ENCODE data around the gene SPON2.

SPON2 gene

DNA sequence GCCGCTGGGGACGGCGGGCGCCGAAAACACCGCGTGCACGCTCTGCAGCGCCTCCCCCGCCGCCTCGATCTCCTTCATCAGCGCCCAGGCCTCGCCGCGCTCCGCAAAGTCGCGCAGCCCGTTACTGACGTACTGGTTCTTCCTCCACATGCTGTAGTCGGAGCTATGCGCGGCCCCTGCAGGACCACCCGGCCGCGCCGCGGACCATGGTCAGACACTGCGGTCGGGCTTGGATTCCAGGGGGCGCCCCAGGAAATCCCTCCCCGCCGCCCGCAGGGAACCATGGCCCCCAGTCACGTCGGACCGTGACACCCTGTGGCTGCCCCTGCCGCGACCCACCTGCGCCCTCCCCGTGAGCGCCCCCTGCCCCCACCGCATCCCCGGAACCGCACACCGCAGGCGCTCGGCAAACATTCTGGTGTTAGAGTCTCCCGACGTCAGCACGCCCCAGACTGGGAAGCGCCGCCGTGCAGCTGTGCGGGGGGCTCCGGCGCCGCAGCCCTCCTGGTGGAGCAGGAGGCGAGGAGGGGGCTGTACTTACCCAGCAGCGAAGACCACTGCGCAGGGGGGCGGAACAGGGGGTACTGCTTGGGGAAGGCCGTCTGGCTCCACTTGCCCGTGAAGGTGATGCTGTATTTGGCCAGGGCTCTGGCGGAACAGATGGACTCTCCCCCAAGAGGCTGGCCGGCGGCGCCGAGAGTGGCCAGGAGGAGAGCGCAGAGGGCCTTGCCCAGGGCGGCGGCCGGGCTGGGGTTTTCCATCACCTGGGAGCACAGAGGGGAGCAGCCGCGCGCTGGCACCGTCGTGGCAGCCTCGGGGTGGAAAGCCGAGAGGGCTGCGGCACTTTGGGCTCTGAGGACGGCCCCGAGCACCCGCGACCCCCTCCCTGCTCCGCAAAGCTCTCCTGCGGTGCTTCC is 814 bp downstream of the SPON2 start:
- no peak for DNase-seq

DNA sequence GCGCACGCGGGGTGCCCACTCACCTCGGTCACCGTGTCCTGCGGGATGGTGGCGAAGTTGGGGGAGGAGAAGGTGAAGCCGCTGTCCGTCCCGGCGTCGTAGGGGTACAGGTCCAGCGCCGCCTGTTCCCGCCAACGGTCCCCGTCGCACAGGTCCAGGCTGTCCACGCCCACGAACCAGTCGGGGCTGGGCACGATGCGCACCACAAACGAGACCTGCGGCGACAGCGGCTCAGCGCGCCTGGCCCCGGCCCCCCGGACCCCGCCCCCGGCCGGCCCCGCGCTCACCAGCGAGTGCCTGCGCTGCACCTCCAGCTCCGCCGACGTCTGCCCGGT is 1.4 kb downstream of the SPON2 start:
- DNase-seq = no peak

DNA sequence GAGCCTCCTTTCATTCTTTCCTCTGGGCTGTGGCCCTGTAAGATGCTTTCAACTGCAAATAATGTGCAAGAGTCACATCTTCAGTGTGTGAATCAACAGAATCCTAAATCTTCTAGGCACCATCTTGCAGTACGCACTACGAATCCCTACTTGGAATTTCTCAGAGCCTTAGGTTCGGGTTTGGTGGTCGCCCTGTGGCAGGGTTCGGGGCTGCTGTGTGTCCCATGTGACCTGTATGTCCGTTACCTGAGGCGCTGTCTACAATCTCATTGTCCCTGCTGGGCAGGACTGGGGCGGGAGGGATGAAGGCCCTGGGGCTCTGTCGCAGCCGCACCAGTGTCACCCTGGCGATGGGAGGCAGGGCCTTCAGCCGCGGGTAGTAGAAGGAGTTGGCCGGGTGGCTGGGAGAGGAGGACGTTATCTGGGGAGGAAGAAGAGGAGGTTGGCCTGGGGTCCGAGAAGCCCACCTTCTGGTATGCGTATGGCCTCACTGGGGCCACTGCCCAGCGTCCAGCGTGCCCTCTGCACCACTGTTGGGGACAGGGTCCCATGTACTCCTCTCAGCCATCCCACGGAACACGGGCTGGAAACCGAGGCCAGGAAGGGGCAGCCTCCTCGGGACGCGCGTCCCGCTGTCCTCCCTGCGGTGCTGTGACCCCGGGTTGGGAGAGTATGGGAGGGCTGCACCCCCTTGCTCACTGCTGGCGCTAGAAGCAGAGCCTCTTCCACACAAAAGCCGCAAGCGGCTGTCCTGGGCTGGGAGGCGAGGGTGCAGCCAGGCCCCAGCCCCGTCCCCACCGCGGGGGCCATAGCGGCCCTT is 2.0 kb downstream of the SPON2 start:
- DNase-seq = no peak

DNA sequence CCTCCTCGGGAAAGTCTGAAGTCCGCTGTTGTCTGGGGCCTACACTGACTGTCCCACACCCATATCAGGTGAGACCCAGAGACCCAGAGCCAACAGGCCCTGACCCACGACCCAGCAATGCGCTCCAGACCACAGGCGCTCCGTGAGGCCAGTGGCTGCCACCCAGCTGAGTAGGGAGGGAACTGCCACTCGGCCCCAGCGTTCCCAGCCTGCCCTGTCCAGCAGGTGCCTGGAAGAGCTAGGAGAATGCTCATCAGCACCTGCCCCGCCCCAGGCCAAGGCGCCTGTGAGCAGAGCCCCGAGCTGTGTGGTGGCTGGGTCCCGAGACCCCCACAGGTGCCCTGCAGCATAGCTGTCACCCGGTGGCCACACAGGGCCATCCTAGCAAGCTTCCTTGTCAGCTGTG is 2.7 kb downstream of the SPON2 start:
- no peak for DNase-seq

DNA sequence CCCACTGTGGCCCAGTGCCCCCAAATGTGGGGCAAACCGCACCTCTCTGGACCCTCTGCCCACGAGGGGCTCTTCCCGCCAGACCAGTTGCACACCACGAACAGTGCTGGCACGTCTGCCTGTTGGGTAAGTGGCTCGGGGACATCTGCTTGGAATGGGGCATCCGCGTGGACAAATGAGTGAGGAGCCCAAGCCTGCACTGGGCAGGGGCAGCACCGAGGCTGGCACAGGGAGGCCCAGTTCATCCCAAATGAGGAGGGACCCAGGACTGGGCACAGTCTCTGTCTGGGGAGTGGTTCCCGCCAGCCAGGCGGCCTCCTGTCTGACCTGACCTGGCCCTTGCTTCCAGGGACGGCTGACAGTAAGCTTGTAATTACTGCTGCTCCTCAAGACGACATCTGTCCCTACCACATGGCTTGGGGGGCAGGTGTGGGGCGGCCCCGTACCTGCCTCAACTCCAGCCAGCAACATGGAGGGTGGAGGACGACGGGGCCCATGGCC is 3.2 kb downstream of the SPON2 start:
- no peak for DNase-seq

DNA sequence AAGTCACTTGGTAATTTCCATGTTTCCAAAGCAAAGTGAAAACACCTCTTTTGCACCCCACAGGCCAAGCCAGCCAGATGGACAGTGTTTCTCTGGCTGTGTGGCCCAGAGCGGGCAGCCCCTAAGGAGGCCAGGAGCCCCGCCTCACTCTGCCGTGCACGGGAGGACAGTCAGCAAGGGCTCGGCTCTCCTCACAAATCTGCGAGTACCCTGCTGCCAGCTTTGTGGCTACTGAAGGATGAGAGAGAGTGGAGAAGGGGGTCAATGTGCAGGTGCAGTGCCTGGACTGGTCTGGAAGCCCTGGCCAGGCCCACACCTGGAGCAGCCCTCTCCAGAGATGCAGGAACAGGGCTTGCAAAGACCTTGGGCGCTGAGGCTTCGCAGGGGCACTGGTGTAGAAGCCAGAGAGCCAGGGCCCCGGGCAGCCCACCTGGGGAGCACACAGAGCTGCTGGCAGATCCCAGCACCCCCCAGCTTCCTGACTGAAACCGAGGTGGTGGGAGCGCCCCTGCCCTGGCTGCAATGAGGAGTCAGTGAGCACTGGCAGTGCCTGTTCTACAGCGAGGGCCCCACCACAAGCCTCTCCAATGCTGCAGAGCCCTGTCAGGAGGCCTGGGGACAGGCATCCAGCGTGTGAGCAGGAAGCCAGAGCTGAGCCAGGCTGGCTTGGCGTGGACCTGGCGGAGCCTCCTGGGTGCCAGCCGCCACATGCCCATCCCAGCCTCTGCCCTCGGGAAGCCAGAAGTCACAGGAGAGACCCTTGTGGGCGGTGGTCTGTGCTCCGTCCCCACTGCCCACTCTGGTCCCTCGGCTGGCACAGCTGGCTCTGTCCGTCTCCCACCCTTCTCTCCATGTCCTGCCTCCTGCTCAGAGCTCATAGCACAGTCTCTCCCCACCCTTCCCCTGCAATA is 3.9 kb downstream of the SPON2 start:
- no peak for DNase-seq

DNA sequence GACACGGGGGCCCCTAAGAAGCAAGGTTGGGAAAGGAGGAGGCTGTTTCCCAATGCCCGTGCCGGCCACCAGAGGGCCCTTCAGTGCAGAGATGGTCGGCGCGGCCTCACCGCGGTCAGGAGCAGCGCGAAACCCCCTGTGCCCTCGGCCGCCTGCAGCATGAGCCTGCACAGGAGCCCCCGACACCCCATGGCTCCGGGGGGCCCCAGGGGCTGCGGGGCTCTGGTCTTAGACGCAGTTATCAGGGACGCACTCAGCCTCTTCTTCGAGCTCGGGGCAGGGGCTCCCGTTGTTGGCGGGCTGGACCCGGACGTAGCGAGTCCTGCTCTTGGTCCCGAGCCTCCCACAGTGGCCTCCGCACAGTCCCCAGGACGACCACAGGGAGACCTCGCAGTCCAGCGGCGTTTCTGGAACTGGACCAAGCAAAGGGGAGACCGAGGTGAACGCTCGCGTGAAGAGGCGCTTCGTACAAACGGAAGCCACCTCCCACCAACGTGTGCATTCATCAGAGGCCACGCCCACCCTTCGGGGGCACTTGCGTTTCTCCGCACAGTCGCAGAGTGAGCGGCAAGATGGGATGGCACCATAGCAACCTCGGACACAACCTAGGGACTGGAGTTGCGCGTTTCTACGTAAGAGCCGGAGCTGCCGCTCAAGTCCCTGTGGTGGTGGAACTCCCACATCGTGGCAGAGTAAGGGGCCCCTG is 5.0 kb downstream of the SPON2 start:
- DNase-seq = peak; percentile 86 to 93

DNA sequence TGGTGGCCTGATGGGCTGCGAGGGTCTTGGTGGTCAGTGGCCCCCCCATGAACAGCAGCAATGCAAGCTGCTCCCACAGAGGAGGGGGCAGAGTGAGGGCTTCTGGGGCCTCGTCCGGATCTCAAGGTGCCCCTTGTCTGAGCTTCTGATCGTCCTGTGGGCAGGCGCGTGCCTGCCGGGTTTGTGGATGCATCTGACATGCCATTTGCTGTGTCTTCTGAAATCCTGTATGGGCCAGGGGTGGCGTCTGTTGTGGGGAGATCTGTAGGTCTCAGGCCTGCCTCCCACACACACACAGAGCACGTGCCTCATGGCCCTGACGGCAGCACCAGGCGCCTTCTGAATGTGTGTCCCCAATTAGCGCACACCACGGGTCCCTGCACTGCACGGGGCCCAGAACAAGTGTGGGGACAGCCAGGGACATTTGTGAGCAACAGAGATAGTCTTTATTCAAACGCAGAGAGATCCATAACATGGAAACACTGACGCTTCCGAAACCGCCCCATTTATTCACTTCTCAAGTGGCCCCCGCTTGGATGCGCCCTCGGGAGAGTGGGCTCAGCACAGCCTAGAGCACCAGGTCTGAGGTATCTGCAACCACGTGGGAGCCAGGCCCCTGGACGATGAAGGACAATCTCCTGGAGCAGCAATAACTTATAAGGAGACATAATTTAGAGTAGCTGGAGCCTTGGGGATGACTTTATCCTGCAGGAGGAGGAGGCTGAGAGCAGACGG is 5.7 kb downstream of the SPON2 start:
- no peak for DNase-seq

DNA sequence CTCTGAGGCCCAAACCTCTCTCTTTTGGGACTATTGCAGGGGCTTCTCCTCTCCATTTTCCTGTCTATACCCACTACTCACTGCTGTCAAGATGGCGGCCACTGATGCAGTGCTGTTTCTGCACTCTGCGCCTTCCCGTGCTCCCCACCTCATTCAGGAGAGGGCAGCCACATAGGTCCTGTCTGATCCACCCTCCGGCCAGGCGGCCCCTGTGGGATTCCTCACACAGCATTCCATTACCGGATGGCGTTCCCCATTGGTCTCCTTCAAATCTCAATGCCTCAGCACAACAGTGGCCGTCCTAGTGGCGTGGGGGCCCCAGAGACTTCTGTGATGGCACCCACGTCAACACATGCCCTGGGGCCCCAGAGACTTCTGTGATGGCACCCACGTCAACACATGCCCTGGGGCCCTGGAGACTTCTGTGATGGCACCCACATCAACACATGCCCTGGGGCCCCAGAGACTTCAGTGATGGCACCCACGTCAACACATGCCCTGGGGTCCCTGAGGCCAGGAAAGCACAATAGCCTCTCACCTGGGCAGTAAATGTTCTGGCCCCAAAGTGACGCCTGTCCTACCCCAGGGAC is 7.3 kb downstream of the SPON2 start:
- DNase-seq = no peak

DNA sequence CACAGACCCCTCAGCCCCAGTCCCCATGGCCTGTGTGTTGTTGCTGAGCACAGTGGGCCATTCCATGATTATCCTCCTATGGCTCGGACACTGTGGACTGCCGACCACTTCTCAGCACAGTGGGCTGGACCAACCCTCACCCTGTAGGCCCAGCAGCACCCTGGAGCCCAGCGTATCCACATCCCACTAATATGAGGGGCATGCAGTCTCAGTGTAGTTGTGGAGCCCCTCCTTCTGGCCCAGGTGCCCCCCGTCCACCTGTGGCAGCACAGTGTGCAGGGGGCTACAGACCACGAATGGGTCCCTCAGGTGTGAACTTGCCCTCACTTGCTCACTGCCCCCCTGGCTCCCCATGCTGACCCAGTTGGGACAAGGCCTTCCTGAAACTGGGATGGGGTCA is 7.9 kb downstream of the SPON2 start:
- no peak for DNase-seq

DNA sequence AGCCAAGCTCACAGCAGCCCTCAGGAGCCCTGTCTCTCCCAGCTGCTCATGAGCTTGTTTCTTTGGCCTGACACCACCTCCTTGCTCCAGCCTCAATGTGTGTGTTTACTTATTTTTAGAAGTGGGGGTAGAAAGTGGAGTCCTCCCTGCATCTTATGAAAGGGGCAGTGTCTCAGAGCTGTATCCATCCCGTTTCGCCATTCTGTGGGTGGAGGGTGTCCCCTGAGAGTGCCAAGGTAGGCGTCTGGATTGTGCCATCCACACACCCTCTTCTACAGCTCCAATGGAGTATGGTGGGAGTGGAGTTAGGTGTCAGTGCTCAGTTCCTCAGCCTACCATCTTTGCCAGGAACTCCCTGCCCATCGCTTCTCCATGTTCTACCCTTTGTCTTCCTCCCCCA is 8.3 kb downstream of the SPON2 start:
- DNase-seq = no peak

DNA sequence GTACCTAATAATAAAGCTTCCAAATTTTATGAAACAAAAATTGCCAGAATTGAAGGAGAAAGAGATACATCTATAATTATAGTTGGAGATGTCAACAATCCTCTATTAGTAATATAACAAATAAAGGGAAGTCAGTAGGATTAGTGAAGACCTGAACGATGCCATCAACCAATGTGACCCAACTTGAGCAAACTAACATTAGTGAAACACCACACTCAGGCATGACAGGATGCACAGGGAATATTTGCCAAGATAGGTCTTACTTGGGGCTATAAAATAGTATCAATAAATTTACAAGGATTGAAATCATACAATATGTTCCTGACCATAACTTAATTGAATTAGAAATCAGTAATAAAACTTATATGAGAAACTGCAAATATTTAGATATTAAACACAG is 12.0 kb downstream of the SPON2 start:
- DNase-seq = no peak

DNA sequence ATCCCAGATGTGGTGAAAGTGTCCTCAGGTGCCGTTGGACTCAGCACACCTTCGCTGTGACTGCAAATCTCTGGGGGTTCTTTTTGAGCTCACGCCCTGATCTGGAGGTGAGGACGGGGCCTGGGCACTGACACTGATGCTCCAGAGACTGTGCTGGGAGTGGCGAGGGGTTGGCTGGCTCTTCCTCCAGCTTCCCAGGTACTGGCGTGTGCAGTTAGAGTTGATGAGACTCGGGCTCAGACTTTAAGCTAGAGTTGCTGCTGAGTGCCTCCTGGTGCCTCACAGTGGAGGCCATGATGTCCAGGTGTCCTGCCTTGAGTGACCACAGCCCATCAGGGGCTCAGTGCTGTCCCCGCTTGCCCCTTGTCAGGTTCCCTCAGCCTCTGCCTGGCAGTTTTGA is 16.3 kb downstream of the SPON2 start:
- no peak for DNase-seq

DNA sequence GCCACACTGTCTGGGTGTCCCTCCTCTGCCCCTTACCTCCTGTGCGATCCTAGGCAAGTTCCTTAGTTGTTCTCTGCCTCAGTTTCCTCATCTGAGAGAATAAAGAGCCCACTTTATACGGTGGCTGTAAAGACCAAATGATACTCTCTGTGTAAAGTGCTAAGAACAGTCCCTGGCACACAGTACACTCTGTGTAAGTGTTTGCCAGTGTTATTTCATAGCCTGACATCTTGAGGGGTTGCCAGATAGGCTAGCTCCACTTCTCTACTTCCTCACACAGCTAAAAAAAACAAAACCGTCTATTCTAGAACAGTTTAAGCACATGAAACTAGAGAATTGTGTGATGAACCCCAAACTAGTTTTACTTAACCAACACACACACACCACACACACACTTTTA is 17.1 kb downstream of the SPON2 start:
- no peak for DNase-seq

DNA sequence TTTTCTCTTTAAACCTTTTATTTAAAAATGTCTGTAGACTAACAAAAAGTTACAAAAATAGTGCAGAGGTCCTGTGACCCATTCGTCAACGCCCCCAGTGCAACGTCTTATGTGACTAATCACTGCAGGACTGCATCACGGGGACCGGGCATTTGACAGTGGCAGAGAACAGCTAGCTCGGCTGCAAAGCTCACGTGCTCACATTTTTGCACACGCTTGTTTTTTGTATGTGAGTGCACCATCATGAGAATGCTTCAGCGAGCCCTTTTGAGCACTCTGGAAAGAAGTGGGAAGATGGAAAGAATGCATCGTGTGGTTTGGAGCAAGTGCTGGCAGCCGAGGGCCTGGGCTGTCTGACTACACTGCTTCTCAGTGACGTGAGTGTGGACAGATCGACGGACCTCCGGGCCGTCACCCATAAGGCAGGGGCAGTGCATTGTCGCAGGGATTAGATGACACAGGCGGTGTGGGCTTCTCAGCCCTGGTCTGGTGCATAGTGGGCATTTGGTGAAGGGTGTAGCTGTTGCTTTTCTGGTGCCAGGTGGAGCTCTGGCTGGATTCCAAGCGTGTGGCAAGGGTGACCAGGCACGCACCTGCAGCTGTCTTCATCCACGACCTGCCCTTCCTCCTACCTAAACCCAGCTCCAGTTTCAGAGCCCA is 17.7 kb downstream of the SPON2 start:
- no peak for DNase-seq

DNA sequence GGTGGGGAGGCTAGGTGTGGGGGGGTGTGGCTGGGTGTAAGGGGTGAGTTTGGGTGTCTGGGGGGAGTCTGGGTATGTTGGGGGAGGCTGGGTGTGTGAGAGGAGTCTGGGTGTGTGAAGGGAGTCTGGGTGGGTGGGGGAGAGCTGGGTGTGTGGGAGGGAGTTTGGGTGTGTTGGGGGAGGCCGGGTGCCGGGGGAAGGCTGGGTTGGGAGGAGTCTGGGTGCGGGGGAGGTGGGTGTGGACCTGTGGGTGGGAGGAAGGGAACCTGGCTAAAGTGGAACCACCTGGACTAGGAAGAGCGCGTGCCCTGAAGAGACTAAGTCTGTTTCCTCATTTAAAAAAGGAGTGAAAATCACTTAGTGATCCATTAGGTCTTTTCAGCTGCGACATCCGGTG is 18.3 kb downstream of the SPON2 start:
- DNase-seq = no peak

DNA sequence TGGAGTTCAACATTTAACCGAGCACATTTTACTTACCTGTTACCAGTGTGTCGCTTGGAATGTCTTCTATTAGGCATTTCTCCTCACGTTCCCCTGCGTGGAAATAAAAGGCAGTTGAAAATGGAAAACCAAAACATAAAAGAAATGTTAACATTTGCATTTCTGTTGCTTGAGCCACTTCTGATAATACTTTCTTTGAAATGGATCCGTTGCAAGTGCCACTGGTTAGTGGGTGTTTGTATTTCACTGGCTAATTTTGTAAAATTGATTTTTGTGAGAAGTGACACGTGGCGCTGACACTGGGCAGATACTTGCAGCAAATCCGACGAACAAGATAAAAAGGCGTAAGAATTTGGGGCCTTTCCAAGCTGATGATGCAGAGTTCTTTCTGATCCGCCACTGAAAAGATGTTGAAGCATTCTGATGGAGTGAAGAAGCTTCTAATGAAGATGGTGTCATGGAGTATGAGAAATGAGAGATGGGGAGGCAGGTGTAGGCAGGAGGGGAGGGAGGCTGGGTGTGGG is 18.8 kb downstream of the SPON2 start:
- DNase-seq = no peak

DNA sequence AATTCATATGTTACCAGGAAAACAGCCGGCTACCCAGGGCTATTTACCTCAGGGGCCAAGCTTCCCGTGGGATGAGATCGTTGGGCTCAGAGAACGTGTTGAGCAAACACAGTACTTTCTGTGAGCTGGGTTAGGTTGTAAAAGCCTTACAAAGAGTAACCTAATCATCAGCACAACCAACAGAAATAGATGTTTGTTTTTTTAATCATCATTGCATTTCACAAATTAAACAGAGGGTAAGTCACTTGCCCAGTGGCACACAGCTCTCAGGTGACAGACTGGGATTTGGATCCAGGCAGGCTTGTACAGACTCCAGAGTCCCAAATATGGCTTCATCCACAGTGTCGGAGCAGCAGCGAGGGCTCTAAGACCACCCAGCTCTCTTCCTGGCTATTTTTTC is 20.1 kb downstream of the SPON2 start:
- no peak for DNase-seq

DNA sequence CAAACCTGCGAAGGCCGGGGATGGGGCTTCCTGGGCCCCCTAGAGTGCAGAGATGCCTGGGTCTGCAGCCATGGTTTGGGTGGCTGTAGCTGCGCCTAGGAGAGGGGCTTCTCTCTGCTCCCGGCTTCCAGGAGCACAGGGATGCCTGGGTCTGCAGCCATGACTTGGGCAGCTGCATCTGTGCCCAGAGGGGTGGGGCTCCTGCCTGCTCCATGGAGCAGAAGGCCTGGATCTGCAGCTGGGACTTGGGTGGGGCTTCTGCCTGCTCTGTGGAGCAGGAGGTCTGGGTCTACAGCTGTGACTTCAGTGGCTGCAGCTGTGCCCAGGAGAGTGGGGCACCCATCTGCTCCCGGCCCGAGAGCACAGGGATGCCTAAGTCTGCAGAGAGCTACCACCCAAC is 20.8 kb downstream of the SPON2 start:
- no peak for DNase-seq

DNA sequence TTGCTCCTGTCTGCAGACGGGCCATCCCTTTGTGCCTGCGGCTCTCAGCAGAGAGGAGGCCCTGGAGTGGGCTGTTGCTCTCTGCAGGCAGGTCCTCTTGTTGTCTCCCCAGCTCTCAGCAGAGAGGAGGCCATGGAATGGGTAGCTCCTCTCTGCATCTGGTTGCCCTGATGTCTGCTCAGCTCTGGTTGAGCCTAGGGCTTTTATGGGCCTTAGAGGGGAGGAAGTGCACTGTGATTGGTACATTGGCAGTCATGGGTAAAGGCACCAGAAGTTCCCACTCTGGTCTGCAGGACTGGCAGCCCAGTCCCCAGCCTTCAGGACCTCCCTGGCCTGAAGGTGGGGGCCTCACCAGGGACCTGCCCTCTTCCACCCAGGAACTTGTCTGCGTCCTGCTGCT is 21.5 kb downstream of the SPON2 start:
- no peak for DNase-seq
